Kidney capillary endothelial cell (primary cell): ENCODE measurements around the gene ESAM.
"Not testable (repeated sequence)": the region's sequence is repeated elsewhere in the genome, so short reads cannot be mapped to it uniquely, and the experiment has no call there.

Experiments
- DNase-seq: peaks from one replicate; pipeline ENCODE4 v3.0.0-alpha.2; 2018; ENCODE audit warnings: low spot score

ESAM gene

DNA sequence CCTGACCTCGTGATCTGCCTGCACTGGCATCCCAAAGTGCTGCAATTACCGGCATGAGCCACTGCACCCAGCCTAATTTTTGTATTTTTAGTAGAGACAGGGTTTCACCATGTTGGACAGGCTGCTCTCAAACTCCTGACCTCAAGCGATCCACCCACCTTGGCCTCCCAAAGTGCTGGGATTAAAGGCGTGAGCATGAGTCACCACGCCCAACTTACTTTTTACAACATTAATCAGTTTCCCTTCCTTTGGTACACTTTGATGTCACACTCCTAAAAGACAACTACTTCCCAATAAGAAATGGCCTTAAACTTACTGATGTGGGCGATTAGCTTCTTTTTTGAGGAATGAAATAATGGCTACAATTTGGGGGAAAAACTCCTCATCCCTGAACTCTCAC lies 8.9 kb upstream of the ESAM start:
- not testable (repeated sequence) for DNase-seq

GRCh38 chr11:124769806-124770774 lies 8.0 kb upstream of the ESAM start:
- peak; percentile 90 for DNase-seq

DNA sequence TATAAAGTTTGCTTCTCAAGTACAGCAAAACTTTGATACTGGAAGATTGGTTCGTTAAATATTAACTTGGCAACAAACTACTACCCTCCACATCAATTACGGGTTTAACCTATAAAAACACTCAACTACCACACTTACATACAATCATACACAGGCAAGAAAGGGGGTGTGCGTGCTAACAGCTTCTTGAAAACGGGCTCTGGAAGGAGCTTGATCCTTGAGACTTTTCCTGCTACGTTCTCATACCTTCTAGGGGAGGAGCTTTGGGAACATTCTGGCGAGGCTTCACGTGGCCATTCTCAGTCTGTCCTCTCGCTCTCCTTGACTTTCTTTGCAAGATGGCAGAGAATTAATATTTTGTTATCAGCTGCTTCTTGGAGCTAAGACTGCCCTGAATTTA lies 6.8 kb upstream of the ESAM start:
- DNase-seq, result no peak

GRCh38 chr11:124766156-124766555 lies 4.1 kb upstream of the ESAM start:
- DNase-seq, result no peak

DNA sequence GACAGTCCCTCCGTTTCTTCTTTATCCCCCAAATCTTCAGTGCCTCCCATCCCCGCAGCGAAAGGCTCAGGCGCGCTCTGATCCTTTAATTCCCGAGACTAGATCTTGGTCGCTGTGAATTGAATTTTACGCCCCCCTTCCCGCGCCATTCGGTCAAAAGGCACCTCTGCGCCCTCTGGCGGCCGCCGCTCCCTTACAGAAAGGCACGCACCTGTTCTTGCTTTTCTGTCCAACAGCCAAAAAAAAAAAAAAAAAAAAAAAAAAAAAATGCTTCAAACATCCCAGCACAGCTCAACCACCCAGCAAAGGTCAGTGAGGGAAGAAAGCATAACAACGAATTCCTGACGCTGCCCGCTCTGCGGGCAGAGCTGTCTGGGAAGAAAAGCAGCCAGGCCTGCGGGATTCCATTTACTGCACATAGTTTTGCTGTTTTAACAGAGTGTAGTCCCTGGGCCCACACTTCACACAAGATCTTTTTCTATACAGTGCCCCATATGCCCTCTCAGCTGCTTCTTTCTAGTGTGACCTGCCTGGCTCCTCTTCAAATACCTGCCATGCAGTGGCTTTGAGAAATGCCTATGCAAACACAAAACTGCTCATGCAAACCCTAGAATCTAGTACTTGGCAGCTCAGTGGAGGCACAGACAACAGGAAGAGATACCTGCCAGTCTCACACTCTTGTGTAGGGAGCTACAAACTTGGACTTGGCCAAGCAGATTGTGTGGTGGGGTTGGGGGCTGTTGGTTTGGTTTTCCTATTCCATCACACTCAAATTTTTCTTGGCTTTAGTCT lies 1.3 kb upstream of the ESAM start:
- DNase-seq, result no peak

DNA sequence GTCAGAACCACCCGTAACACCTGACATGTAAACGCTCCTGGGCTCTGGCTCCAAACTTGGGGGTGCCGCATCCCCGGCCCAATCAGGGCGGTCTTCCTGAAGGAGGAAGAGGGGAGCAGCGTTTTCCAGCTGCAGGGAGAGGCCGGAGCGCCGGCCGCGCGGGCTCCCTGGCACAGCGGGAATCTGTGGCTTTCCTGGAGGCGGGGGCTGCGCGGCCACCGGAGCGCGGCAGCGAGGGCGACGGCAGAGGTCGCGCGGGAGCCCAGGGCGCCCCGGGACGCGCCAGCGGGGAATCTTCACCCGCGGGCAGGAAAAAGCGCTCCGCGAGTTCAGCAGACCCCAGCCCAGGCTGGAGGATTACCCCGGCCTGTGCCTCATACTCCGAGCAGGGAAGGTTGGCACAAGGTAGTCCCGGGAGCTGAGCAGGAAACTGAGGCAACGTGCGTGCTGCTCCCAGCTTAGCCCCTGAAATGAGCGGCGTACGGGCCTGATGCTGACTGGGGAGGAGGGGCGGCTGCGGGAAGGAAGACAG lies 600 bp upstream of the ESAM start:
- DNase-seq, result no peak

- DNase-seq, result no peak
Observed at GRCh38 chr11:124761301-124762104, 587 bp downstream of the ESAM start.

- no peak for DNase-seq
Observed at GRCh38 chr11:124760806-124761205, 1.3 kb downstream of the ESAM start.

DNA sequence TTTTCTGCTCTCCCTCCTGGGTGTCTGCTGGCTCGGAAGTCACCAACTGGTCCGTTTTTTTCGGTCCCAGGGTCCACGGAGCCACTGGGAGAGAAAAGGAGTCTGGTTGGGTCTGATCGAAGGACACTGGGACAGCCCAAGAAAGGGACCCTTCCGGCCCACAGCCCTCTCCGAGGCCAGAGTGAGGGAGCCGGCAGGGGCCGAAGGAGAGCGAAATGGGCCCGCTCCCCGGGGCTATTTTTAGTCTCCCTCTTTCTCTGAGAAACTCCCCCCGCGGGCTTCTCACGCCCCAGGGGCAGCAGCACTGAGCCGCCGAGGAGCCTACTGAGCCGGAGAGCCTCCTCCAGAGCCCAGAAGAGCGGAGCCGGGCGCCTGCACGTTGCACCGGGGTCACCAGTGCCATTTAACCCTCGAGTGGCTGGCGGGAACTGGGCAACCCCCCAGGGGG lies 1.9 kb downstream of the ESAM start:
- DNase-seq, result no peak

DNA sequence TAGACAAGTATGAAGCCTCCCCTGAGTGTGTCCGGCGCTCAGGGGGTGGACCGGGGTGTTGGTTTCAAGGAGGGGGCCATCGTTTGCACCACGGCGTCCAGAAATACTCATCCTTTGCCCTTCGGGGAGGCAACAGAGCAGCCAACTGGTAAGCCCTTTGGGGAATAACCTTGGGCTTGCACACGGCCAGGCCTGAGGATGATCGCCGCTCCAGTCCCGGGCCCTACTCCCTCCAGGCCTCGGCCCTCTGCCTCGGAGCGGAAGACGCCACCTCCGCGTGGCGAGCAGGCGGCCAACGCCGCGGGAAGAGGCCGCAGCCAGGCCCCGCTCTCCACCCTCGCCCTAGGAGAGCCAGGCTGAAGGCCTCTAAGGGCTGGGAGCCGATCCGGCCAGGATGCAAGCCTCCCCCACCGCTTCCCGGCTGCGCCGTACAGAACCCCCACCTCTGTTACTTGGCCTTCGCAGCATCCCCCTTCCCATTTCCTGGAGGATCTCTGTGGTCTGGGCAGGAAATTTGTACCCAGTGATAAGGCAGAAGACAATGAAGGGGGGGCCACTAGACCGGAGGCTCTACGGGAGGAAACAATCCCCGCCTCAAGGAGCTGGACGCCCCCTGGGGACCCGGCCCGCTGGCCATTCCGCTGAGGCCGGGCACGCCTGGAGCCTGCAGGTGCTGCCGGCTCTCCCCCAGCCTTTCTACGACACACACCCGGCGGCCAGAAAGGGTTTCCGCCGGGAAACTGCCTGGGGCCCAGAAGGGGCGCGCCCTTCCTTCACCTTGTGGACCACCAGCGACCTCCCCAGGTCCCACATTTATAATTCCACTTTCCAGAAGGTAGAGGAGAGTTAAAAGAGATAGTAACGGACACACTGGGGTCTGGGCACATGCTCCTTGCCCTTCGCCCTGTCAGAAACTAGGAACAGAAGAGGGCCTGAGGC lies 2.6 kb downstream of the ESAM start:
- DNase-seq, result peak; percentile 93

- DNase-seq, result no peak
Observed at GRCh38 chr11:124758355-124759265, 3.5 kb downstream of the ESAM start.

DNA sequence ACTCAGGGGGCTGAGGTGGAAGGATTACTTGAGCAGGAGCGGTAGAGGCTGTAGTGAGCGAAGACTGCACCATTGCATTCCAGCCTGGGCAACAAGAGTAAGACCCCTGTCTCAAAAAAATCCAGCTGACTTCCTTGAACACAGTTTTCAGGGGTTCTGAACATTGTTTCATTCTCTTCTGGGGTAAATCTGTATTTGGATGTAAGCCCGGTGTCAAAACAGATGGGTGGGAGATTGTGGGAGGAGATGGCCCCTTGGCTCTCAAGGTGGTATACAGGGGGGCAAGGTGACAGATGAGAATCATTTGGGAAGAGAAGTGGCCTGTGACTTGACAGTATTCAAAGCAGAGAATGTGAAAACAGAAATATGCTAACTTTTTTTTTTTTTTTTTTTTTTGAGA lies 4.8 kb downstream of the ESAM start:
- no peak for DNase-seq

DNA sequence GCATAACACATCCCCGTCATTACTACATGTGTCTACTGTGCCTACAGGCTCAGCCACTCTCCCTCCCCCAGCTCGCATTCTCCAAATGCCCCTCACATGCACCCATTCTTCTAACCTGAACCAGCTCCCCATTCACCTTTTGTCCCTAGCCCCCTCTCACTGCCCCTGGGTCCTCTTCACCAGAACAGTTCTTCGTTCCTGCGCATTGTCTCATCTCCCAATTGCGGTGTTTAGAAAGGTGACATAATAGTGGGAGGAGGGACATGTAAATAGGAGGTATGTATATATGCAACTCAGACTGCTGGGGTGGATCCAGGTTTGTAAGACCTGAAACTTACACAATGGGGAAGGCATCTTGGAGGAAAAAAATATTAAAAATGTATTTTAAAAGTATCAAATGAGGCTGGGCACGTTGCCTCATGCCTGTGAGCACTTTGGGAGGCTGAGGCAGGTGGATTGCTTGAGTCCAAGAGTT lies 5.3 kb downstream of the ESAM start:
- DNase-seq, result no peak

GRCh38 chr11:124756033-124756752 lies 5.9 kb downstream of the ESAM start:
- no peak for DNase-seq

DNA sequence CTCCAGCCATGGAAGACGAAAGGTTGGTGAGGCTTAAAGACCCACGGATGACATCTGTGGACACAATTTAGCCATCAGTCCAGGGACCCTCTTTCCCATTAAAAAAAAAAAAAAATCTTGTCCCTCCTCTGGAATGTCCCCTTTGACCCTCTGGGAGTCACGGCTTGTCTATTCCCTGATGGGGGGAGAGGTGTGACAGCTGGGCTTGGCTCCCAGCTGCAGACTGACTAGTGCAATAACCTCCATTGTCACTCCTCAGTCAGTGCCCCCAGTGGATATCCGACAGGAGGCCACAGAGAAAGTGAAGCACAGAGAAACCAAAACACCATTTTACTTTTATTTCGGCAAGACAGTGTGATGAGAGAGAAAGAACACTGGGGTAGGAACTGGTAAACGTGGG lies 7.4 kb downstream of the ESAM start:
- DNase-seq, result no peak

GRCh38 chr11:124754309-124754708 lies 7.8 kb downstream of the ESAM start:
- no peak for DNase-seq

DNA sequence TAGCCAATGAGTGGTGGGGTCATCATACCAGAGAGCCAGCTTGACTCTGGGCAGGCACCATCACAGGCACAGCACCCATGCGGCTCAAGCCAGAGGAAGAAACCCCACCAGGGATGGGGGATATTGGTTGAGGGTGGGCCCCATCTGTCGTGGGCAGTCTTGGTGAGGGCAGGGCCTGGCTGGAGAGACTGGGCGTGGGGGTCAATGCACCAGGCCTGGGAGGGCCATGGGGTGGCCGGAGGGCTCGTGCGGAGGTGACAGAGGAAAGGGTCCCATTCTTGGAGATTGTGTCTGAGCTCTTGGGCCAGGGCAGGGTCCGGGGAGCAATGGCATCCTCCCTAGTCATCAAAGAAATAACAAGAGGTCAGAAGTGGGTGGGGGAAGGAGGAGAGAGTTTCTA lies 8.5 kb downstream of the ESAM start:
- DNase-seq, result no peak

DNA sequence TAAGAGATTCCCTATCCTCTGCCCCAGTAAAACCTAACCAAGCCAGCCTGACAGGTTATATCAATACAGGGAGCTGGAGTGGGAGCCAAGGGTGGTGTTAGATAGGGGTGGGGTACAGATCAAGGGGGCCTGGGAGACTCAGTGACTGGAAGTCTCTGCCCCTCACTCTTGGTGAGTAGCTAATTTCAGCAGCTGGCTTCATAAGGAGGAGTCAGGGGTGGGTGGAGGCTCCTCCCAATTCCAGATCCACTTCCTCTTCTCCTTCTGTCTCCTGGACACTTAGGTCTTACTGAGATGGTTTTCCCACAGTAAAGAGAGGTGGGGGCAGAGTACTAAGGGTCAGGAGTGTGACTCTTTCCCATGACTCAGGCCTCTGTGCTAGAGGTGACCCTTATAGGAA lies 8.9 kb downstream of the ESAM start:
- no peak for DNase-seq
